GM10266 (cell line): ENCODE results near the gene CCT7.
A peak's percentile ranks its signal among the peaks of the same experiment; 100 is the strongest.
"Not testable (repeated sequence)": the region's sequence is repeated elsewhere in the genome, so short reads cannot be mapped to it uniquely, and the experiment has no call there.

ENCODE experiments used
- DNase-seq: peaks from one replicate; pipeline ENCODE4 v3.0.0; 2012; ENCODE audit errors: extremely low spot score
- TF ChIP-seq, protein P1 (sequence below): IDR thresholded peaks from 2 replicates; pipeline ENCODE4 v1.5.1; 2012; ENCODE audit warnings: mild to moderate bottlenecking, low read depth; ENCODE audit not compliant: control insufficient read depth, insufficient read depth; ENCODE audit errors: missing control alignments

Gene CCT7

DNA sequence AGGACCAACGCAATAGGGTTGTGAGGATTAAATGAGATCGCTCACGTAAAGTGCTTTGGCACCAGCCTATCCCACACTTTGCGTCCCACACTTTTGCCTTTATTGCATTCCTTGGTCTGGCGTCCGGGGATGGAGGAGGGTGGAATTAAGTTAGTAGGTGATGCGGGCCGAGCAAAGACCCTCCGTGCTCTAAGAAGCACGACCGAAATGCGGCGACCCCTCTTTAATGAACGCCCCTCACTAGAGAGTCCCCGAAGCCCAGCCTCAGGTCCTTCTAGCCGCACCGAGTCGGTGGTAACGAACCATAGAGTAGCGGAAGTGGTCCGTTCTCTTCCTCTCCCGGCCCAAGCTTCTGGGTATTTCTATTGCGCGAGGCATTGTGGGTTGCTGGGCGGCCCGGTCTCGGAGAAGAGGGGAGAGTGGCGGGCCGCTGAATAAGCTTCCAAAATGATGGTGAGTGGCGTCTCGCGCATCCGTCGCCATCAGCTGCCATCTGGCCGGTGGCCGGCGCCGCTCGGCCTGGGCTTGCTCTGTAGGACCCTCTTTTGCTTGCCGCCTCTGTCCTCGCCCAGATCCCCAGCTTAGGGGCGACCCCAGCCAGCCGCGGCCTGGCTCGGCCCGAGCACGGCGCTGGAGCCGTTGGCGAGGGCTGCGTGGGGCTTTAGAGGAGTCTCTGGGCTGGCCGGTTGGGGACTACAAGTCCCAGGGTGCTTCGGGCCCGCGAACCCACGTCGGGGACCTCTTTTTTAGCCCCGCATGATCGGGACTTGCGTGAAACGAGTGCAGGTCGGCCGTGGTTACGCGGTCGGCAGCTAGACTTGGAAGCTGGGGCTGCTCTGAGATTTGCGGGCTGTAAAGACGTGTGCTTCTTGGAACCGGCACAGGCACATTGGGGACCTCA, at the start of gene CCT7:
Gene CCT7 (plus strand): TSS at position 377 of the 901 bp plus-strand sequence. CDS start 71 bp downstream, at position 448.
- TF ChIP-seq, protein P1, sequence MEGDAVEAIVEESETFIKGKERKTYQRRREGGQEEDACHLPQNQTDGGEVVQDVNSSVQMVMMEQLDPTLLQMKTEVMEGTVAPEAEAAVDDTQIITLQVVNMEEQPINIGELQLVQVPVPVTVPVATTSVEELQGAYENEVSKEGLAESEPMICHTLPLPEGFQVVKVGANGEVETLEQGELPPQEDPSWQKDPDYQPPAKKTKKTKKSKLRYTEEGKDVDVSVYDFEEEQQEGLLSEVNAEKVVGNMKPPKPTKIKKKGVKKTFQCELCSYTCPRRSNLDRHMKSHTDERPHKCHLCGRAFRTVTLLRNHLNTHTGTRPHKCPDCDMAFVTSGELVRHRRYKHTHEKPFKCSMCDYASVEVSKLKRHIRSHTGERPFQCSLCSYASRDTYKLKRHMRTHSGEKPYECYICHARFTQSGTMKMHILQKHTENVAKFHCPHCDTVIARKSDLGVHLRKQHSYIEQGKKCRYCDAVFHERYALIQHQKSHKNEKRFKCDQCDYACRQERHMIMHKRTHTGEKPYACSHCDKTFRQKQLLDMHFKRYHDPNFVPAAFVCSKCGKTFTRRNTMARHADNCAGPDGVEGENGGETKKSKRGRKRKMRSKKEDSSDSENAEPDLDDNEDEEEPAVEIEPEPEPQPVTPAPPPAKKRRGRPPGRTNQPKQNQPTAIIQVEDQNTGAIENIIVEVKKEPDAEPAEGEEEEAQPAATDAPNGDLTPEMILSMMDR: no peak
- DNase-seq: peak; percentile 92

DNA sequence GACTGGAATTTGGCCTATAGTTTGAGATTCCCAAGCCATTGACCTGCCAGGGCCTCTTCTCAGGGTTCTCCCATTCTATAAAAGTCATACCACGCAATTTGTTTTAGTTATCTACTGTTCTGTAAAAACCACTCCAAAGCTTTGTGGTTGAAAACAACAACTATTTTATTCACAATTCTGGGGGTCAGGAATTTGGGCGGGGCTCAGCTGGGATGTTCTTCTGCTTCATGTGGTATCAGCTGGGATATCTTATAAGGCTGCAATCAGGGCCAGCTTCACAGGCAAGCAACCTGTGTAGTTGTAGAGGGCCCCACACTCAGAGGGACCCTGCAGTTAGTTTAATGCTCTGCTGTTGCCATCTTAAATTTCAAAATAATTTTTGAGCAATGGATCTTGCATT, 48.1 kb upstream of the CCT7 start:
- no peak for DNase-seq
- TF ChIP-seq, protein P1: no peak

DNA sequence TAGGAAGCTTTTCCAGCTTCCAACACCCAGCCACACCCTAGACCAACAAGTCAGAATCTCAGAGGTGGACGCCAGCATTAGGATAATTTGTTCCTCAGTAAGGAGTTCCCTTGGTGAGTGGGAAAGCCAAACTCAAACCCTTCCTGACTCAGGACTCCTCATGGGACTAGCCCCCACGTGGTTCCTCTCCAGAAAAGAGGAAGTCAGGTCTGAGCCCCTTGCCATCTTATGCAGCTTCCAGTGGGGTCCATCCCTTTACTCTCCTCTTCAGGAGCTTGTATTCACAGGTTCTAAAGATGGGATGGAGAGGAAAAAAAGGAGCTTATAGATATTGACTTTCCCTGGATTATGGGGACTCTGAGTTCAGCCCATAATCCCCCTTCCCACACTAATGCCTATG, 46.6 kb upstream of the CCT7 start:
- TF ChIP-seq, protein P1: no peak
- DNase-seq: no peak

DNA sequence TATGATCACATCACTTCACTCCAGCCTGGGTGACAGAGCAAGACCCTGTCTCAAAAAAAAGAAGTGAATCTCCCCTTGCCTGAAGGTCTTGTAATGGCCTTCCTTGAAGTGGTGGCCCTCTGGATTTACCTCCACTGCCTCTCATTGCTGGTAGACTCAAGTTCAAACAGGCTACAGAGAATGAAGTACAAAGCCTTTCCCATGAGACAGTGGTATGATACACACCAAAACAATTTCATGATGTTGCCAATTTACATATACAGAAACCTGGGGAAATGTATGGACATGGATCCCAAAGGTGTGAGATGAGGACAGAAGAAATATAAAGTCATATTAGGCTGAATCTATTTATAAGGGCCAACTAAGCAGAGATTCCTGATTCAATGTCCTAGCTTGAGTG, 36.5 kb upstream of the CCT7 start:
- TF ChIP-seq, protein P1: no peak

DNA sequence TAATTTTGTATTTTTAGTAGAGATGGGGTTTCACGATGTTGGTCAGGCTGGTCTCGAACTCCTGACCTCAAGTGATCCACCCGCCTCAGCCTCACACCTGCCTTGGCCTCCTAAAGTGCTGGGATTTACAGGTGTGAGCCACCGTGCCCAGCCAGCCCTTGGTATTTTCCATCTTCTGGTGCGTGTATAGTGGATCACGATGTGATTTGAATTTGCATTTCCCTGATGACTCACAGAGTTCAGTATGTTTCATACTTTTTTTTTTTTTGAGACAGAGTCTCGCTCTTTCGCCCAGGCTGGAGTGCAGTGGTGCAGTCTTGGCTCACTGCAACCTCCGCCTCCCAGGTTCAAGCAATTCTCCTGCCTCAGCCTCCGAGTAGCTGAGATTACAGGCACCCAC, 33.8 kb upstream of the CCT7 start:
- DNase-seq: not testable (repeated sequence)

More for the DNA sequence above, 36.5 kb upstream of the CCT7 start:
- DNase-seq: no peak

DNA sequence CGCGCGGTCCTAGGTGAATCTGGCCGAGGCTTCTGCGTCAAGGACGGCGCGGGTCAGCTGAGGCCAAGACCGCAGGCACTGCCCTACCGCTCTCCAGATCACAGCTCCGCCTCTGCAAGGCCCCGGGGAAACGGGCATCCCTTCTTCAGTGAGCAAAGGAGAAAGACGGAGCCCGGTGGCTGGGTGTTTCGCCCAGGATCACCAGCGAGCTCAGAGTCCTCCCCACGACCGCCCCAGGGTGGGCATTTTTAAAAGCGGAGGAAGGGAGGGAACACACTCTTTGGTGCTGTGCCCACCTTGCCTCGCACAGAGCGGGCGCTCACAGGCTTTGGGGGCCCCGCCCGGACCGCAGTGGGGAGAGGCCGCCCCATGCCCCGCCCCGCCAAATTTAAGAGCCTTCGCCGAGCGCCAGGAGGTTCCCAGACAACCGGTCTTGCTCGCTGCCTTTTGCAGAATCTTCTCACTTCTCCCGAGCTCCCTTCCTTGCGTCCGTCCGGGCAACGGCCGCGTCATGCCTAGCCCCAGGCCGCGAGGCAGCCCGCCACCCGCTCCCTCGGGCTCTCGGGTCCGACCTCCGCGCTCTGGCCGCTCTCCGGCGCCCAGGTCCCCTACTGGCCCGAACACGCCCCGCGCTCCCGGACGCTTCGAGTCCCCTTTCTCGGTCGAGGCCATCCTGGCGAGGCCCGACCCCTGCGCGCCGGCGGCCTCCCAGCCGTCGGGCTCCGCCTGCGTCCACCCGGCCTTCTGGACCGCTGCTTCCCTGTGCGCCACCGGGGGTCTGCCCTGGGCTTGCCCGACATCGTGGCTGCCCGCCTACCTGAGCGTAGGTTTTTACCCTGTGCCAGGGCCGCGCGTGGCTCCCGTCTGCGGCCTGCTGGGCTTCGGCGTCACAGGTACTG, 31.7 kb upstream of the CCT7 start, which contains the start of gene NOTO:
Gene NOTO (plus strand): TSS at position 419 of the 899 bp plus-strand sequence. CDS start 93 bp downstream, at position 512.
- TF ChIP-seq, protein P1: no peak
- DNase-seq: no peak

DNA sequence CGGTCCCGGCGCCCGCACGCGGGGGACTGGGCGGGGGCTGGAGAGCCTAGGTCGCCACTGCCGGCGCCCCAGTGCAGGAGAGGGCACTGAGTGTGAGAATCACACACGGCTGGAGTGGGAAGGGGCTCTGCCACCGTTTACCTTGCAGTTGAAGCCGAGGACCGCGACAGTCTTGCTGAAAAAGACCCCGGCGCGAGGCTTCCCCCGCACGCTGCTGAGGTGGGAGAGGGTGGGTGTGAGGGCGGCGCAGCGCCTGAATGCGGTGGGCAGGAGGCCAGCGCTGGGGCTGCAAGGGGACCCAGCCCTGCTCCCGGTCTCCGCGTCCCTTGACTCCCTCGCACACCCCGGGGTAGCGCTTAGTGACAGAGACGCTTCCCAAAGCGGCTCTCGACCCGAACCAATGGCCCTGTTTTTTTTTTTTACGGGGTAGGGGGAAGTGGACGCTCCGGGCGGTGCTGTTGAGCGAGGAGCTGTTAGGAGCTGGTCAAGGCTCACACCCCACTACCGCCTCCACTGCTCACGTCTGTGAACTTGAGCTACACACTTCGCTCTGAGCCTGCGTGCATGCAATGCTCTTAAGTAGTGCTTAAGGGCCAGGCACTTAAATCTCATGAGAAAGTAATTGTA, 30.9 kb upstream of the CCT7 start:
- TF ChIP-seq, protein P1: no peak
- no peak for DNase-seq
